Central memory CD8-positive, alpha-beta T cell (primary cell): ENCODE data around the gene TSPAN33.

Experiments used
- ATAC-seq: fragments of 150-1000 bp; cut with Tn5 transposase; replicated peaks from 2 replicates; pipeline ENCODE4 v1.10.0; 2022; ENCODE audit warnings: mild to moderate bottlenecking, moderate FRiP score, moderate number of reproducible peaks; ENCODE audit not compliant: poor library complexity, severe bottlenecking; ENCODE audit errors: extremely low read depth
- DNase-seq, 2 donors: peaks; one replicate each; pipeline ENCODE4 v3.0.0; 2021; ENCODE audit warnings: low spot score in 2 of 2
- H3K27ac Mint-ChIP-seq: one replicate; pipeline ENCODE4 v1.8.0; 2022; ENCODE audit warnings: low read depth, mild to moderate bottlenecking, moderate library complexity, mixed read lengths
- H3K27me3 Mint-ChIP-seq: one replicate; pipeline ENCODE4 v1.8.0; 2022; ENCODE audit warnings: mixed read lengths
- H3K36me3 Mint-ChIP-seq: one replicate; pipeline ENCODE4 v1.8.0; 2022; ENCODE audit warnings: mild to moderate bottlenecking, moderate library complexity, mixed read lengths; ENCODE audit not compliant: insufficient read depth
- H3K4me1 Mint-ChIP-seq: one replicate; pipeline ENCODE4 v1.8.0; 2022; ENCODE audit warnings: mixed read lengths
- H3K4me3 Mint-ChIP-seq: one replicate; pipeline ENCODE4 v1.8.0; 2022; ENCODE audit warnings: mild to moderate bottlenecking, moderate library complexity, mixed read lengths
- H3K9me3 Mint-ChIP-seq: one replicate; pipeline ENCODE4 v1.8.0; 2022; ENCODE audit warnings: mixed read lengths

The TSPAN33 gene

DNA sequence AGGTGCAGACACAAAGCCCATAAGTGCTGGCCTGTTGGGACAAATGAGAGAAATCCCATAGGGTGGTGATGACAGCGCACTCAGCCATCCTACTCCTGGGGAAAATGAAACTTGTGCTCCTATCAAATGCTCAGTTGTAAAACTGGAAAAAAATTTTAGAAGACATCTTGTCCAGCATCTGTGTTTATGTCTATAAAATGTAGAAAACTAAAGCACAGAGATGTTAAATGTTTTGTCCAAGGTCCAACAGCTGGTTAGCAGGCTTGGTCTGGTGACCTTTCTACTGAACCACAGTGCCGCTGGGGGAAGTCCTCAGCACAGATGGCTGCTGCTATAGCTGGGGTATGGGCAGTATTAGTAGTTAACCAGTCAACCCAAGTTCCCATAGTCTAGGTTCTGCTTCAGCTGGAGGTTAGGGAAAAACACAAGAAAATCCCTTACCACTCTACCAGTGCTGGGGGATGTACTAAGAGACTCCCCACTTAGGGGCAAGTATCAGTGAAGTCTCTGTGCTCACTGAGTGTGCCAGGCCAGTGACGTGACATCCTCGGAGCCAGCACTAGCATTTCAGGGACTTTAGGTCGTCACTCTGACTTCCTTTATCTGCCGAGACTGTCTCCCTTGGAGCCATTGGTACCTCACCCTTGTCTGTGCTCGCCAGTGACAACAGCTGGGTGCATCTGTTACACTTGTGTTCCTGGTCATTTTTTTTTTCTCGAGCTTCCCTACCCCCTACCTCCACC lies 1.9 kb downstream of the TSPAN33 start:
- no peak for ATAC-seq
- H3K27me3 Mint-ChIP-seq, result peaks cover 24% of the 10 kb centered on the region
- H3K4me1 Mint-ChIP-seq, result peaks cover 22% of the 10 kb centered on the region
- H3K27ac Mint-ChIP-seq, result no peak overlapping the region
- DNase-seq, result no peak
- H3K36me3 Mint-ChIP-seq, result peaks cover 2% of the 10 kb centered on the region
- peak overlapping the region; percentile 87 for H3K4me3 Mint-ChIP-seq
- no peaks in the 10 kb centered on the region for H3K9me3 Mint-ChIP-seq

DNA sequence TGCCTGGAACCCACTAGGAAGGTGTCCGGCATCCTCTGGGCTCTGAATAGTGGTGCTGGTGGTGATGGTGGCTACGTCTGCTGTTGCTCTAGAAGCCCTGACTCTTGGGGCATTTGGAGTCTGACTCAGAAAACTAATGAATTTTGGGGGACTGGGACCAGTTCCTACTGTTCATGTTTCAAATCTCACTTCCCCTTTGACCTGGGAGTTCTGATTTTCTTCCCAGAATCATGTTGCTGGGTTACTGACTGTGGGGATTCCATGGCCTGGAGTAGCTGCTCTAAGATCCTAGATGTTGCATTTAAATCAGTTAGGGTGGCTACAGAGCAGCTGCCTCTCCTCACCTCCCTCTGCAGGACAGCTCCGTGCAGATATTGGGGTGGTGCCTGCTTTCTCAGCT lies 3.2 kb downstream of the TSPAN33 start:
- Mint-ChIP-seq H3K9me3 (no peaks in the 10 kb centered on the region), H3K4me3 (no peak overlapping the region), H3K27me3 (peaks cover 15% of the 10 kb centered on the region), H3K36me3 (peaks cover 2% of the 10 kb centered on the region), H3K4me1 (peaks cover 22% of the 10 kb centered on the region), H3K27ac (no peak overlapping the region)
- DNase-seq, result no peak
- no peak for ATAC-seq

DNA sequence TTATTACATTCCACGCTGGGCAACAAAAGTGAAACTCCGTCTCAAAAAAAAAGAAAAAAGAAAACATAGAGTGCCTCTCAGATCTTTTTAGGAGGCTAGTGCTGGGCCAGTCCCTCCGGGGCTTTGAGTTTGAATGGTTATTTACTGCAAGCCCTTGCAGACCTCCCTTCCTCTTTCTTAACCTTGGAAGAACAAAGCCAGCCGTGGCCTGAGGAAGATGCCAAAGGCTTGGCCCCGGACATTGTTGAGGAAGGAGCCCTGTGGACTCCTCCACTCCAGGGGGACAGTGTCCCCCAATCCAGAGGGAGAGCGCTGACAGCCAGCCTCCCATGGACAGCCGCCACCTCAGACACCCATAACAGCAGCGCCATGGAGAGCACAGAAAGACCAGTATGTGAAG lies 5.0 kb downstream of the TSPAN33 start:
- Mint-ChIP-seq H3K4me3 (no peak overlapping the region), H3K4me1 (peaks cover 12% of the 10 kb centered on the region), H3K27me3 (no peaks in the 10 kb centered on the region), H3K27ac (no peak overlapping the region), H3K36me3 (no peaks in the 10 kb centered on the region), H3K9me3 (no peaks in the 10 kb centered on the region)
- ATAC-seq (no peak), DNase-seq (no peak)

GRCh38 chr7:129150199-129150996 lies 5.9 kb downstream of the TSPAN33 start:
- DNase-seq (no peak), ATAC-seq (no peak)
- Mint-ChIP-seq H3K9me3 (no peaks in the 10 kb centered on the region), H3K27ac (no peak overlapping the region), H3K27me3 (no peaks in the 10 kb centered on the region), H3K4me3 (no peak overlapping the region), H3K36me3 (no peaks in the 10 kb centered on the region), H3K4me1 (peaks cover 7% of the 10 kb centered on the region)

GRCh38 chr7:129157651-129158050 lies 13.1 kb downstream of the TSPAN33 start:
- DNase-seq, result no peak
- H3K27me3 Mint-ChIP-seq, result no peaks in the 10 kb centered on the region
- H3K27ac Mint-ChIP-seq, result no peak overlapping the region
- H3K4me1 Mint-ChIP-seq, result no peaks in the 10 kb centered on the region
- H3K36me3 Mint-ChIP-seq, result peaks cover 2% of the 10 kb centered on the region
- no peak for ATAC-seq
- no peaks in the 10 kb centered on the region for H3K9me3 Mint-ChIP-seq
- no peak overlapping the region for H3K4me3 Mint-ChIP-seq

DNA sequence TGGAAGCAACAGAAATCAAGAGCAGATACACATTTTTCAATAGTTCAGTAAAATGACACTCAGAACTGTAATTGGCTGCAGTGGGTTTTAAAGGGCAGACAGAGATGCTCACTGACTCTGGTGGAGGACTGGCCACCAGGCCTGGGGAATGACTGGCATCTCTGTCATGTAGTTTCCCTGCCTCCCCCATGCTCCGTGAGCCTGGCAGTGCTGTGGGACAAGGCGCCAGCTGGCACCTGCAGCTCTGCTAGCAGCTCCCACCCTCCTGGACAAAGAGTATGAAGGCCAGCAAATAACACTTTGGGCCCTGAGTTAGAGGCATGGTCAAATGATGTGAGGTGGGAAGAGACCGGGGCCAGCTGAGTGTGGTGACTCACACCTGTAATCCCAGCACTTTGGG lies 15.0 kb downstream of the TSPAN33 start:
- DNase-seq (no peak), ATAC-seq (no peak)
- H3K4me3 Mint-ChIP-seq, result no peak overlapping the region
- H3K27ac Mint-ChIP-seq, result no peak overlapping the region
- H3K9me3 Mint-ChIP-seq, result no peaks in the 10 kb centered on the region
- peaks cover 2% of the 10 kb centered on the region for H3K36me3 Mint-ChIP-seq
- H3K4me1 Mint-ChIP-seq, result no peaks in the 10 kb centered on the region
- H3K27me3 Mint-ChIP-seq, result no peaks in the 10 kb centered on the region

GRCh38 chr7:129160161-129160905 lies 15.8 kb downstream of the TSPAN33 start:
- Mint-ChIP-seq H3K27ac (no peak overlapping the region), H3K9me3 (no peaks in the 10 kb centered on the region), H3K4me1 (no peaks in the 10 kb centered on the region), H3K27me3 (no peaks in the 10 kb centered on the region), H3K36me3 (peaks cover 5% of the 10 kb centered on the region), H3K4me3 (no peak overlapping the region)
- DNase-seq (no peak), ATAC-seq (no peak)

DNA sequence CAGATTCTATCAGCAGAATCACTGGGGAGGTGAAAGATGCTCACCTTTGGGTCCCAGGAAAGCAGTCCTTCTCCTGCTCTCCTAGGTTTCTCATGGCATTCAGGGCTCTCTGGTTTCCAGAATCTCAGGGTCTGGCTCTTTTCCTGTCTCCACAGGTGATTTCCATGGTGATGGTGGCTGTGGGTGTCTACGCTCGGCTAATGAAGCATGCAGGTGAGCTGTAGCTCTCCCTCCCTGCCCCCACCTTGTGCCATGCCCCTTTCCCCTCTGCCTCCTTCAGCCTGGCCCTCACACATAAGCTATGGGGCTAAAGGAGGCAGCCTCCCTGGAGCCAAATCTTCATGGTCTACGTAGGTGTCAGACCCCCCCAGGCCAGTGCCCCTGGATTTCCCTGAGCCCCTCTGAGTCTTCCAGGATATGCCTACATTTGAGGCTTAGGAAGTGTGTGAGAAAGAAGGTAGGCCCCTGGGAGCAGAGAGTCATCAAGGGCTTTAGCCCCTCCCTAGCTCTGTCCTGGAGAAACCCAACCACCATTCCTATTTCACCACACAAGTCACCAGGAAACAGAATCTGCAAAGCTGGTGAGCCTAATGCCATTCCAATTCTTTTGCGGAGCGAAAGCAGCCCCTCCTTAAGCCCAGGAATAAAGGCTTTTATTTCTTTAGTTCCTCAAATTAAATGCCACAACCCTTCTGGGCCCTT lies 17.2 kb downstream of the TSPAN33 start:
- Mint-ChIP-seq H3K27me3 (no peaks in the 10 kb centered on the region), H3K4me1 (no peaks in the 10 kb centered on the region), H3K36me3 (peaks cover 7% of the 10 kb centered on the region), H3K27ac (no peak overlapping the region), H3K9me3 (no peaks in the 10 kb centered on the region), H3K4me3 (no peak overlapping the region)
- DNase-seq (no peak), ATAC-seq (no peak)

GRCh38 chr7:129162732-129163131 lies 18.2 kb downstream of the TSPAN33 start:
- no peaks in the 10 kb centered on the region for H3K27me3 Mint-ChIP-seq
- H3K36me3 Mint-ChIP-seq, result peaks cover 5% of the 10 kb centered on the region
- H3K9me3 Mint-ChIP-seq, result no peaks in the 10 kb centered on the region
- H3K4me3 Mint-ChIP-seq, result no peak overlapping the region
- no peaks in the 10 kb centered on the region for H3K4me1 Mint-ChIP-seq
- ATAC-seq (no peak), DNase-seq (no peak)
- H3K27ac Mint-ChIP-seq, result no peak overlapping the region

DNA sequence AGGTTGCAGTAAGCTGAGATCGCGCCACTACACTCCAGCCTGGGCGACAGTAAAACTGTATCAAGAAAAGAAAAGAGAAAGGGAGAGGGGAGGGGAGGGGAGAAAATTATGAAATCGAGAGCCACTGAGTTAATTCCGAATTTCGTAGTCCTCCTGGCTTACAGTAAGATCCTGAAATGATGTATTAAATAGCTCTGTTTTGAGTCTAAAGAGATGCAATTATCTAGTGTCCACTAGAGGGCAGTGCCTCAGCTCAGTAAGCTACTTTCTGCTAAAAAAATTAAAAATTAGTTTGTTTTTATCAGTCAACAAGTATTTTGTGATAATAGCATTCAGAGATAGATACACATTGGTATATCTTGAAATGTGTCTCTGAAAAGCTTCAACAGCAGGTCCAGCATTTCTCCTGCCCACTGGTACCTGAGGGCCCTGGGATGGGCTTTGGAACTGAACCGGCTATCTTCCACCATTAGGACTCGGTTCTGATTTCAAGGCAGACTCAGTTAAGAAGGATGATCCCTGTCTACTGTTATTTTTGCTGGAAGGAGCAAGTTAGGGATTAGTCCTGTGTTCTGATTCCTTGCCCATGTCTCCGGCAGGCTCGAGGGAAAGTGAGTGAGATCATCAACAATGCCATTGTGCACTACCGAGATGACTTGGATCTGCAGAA lies 19.5 kb downstream of the TSPAN33 start:
- DNase-seq, result no peak
- Mint-ChIP-seq H3K4me1 (peaks cover 4% of the 10 kb centered on the region), H3K27ac (no peak overlapping the region), H3K36me3 (peaks cover 5% of the 10 kb centered on the region), H3K27me3 (no peaks in the 10 kb centered on the region), H3K4me3 (no peak overlapping the region), H3K9me3 (no peaks in the 10 kb centered on the region)
- ATAC-seq, result no peak

DNA sequence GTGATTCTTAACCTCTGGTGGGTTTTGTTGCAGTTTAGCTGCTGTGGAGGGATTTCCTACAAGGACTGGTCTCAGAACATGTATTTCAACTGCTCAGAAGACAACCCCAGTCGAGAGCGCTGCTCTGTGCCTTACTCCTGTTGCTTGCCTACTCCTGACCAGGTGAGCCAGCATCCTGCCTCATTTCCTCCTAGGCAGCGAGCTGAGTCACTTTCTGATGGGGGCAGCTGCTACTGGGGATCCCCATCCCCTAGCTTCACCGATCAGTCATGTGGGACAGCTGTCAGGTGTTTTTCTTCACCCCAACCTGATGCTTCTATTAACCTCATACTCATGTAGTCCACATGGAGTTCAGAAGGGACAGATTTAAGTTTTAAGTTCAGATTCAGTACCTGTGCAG lies 22.2 kb downstream of the TSPAN33 start:
- no peak overlapping the region for H3K27ac Mint-ChIP-seq
- H3K36me3 Mint-ChIP-seq, result peaks cover 5% of the 10 kb centered on the region

DNA sequence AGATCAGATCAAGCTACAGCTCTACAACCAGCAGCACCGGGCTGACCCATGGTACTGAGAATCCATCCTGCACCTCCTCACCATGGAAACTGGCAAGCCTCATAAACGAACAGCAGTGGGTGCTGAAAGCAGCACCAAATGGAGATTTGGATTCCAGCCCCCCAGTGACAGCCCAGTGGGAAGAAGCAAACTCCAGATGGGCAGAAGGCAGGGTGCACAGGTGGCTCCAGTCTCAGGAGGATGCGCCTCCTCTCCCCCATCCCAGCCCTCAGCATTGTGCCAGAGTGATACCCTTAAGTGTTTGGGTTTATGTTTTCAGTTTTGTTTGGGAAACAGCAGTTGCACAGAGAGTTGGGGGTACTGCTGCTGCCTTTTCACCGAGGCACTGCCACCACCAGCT lies 23.3 kb downstream of the TSPAN33 start:
- Mint-ChIP-seq H3K27ac (no peak overlapping the region), H3K4me1 (peaks cover 4% of the 10 kb centered on the region), H3K27me3 (no peaks in the 10 kb centered on the region), H3K9me3 (no peaks in the 10 kb centered on the region), H3K36me3 (peaks cover 5% of the 10 kb centered on the region), H3K4me3 (peak overlapping the region; percentile 62)
- no peak for DNase-seq
- ATAC-seq, result no peak

More for the DNA sequence above, 22.2 kb downstream of the TSPAN33 start:
- no peak for DNase-seq
- Mint-ChIP-seq H3K27me3 (no peaks in the 10 kb centered on the region), H3K9me3 (no peaks in the 10 kb centered on the region), H3K4me1 (peaks cover 4% of the 10 kb centered on the region), H3K4me3 (no peak overlapping the region)
- no peak for ATAC-seq
